Calu3 (cell line): Measurements from ENCODE around the gene ABHD2. TPM values are rescaled to one million over a fixed set of nuclear protein-coding genes. Genes with fewer than 3 reads are reported as not detected.

Source experiments
- BruUV-seq: library from RNA; stranded (reverse); fragments of 400-500 nt; replicated peaks from 2 replicates; lab custom pipeline; 2021; lab: Mats Ljungman, UMichigan
- CTCF ChIA-PET: fragments of 300-600 bp; sonication (Branson Sonifier 250); formaldehyde crosslinking; loops from one replicate; lab custom pipeline; 2022; ENCODE audit warnings: antibody characterized with exemption; lab: Charles Lee
- DNase-seq: peaks from one replicate; pipeline ENCODE4 v3.0.0; 2022
- H3K27ac Mint-ChIP-seq: one replicate; pipeline ENCODE4 v1.8.0; 2022; ENCODE audit warnings: mixed read lengths; ENCODE audit not compliant: unreplicated experiment
- H3K27me3 Mint-ChIP-seq: one replicate; pipeline ENCODE4 v1.8.0; 2022; ENCODE audit warnings: mixed read lengths; ENCODE audit not compliant: unreplicated experiment
- H3K36me3 Mint-ChIP-seq: one replicate; pipeline ENCODE4 v1.8.0; 2022; ENCODE audit warnings: mild to moderate bottlenecking, moderate library complexity, mixed read lengths; ENCODE audit not compliant: insufficient read depth, unreplicated experiment
- H3K4me1 Mint-ChIP-seq: one replicate; pipeline ENCODE4 v1.8.0; 2022; ENCODE audit warnings: mild to moderate bottlenecking, low read depth, mixed read lengths; ENCODE audit not compliant: unreplicated experiment
- H3K4me3 Mint-ChIP-seq: one replicate; pipeline ENCODE4 v1.8.0; 2022; ENCODE audit warnings: mild to moderate bottlenecking, low read depth, moderate library complexity, mixed read lengths; ENCODE audit not compliant: unreplicated experiment
- H3K9me3 Mint-ChIP-seq: one replicate; pipeline ENCODE4 v1.8.0; 2022; ENCODE audit warnings: low read depth, mixed read lengths; ENCODE audit not compliant: unreplicated experiment
- CTCF ChIP-seq: fragments of 200-600 bp; IDR thresholded peaks from one replicate; pipeline ENCODE4 v1.8.0; 2022; ENCODE audit warnings: antibody characterized with exemption; ENCODE audit not compliant: unreplicated experiment
- intact Hi-C: fragments of 100-400 bp; cut with micrococcal nuclease; formaldehyde crosslinking; loops from one replicate; pipeline ENCODE4 v1.10.0; 2022; ENCODE audit not compliant: unreplicated experiment
- total RNA-seq: library from RNA; stranded (reverse); gene quantifications from 2 replicates; pipeline ENCODE4 v1.2.3, GENCODE V29; 2022

Gene ABHD2
- total RNA-seq, 1 experiment from 2014 or later, result 353 TPM

- CTCF ChIA-PET, result no interaction called here
- H3K4me3 Mint-ChIP-seq, result no peak overlapping the region
- peaks cover 21% of the 10 kb centered on the region for H3K4me1 Mint-ChIP-seq
- no TSS peak for BruUV-seq
- TF ChIP-seq CTCF, result no peak
- no peak for DNase-seq
- intact Hi-C loops, result no loop called here
- H3K27me3 Mint-ChIP-seq, result no peaks in the 10 kb centered on the region
- H3K36me3 Mint-ChIP-seq, result peaks cover 9% of the 10 kb centered on the region
- H3K9me3 Mint-ChIP-seq, result peaks cover 9% of the 10 kb centered on the region
- H3K27ac Mint-ChIP-seq, result no peak overlapping the region
Measured at GRCh38 chr15:89075846-89076245, 12.4 kb upstream of the ABHD2 start.

- Mint-ChIP-seq H3K9me3 (peaks cover 9% of the 10 kb centered on the region), H3K4me1 (peaks cover 17% of the 10 kb centered on the region), H3K4me3 (no peak overlapping the region), H3K27ac (no peak overlapping the region), H3K27me3 (no peaks in the 10 kb centered on the region), H3K36me3 (no peaks in the 10 kb centered on the region)
- CTCF ChIA-PET, result interaction anchor here (0.7 kb wide), 1 partner anchor 9 kb away, joined by 3 read pairs; no protein-coding TSS in a partner anchor
- BruUV-seq, result no TSS peak
- no peak for DNase-seq
- intact Hi-C loops, result no loop called here
- no peak for TF ChIP-seq CTCF
Measured at GRCh38 chr15:89077750-89078149, 10.5 kb upstream of the ABHD2 start.

DNA sequence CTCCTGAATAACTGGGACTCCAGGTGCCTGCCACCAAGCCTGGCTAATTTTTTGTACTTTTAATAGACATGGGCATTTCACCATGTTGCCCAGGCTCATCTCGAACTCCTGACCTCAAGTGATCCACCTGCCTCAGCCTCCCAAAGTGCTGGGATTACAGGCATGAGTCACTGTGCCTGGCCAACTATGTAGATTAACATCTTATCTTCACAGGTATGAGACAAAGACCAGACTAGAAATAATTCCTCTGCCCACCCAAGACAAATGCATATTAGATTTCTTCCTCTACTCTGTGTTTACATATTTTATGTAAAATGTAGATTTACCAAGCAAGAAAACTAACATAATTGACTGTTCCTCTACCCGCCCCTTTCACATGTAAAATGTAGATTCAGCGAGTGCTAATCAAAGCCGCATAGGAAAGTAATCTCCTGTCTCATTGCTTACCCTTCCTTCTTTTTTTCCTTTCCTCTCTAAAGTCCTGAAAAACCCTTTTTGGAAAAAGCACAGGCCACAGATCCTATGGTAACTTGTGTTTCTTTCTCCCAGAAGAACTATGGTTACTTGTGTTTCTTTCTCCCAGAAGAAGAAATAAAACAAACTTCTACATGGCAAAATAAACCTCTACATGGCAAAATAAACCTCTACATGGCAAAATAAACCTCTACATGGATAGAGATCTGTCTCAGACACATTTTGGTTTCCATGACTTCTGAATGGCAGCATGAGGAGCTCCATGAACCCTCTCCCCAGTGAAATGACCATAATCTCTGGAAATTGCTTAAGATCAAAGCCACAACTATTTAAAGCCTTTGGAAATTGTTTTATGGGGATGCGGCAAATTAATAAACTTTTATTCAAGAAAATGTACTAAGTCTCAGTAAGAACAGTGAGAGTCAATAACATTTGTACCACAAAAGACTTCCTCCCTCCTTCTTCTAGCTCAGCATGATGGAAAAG, 9.1 kb upstream of the ABHD2 start:
- BruUV-seq, result no TSS peak
- CTCF ChIA-PET, result no interaction called here
- intact Hi-C loops, result no loop called here

DNA sequence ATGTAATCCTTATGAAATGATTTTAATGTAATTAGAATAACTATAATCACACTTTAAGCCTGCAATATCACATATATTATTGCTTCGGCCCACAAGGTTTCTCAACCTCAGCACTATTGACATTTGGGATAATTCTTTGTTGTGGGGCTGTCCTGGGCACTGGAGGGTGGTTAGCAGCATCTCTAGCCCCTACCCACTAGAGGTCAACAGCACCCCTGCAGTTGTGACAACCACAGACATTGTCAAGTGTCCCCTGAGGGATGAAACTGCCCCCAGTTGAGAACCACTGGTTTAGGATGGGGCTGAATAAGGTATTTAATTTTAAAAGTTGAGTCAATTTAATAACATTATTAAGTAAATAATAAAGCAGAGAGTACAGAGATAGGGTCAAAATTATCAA, 6.4 kb upstream of the ABHD2 start:
- Mint-ChIP-seq H3K36me3 (no peaks in the 10 kb centered on the region), H3K9me3 (peaks cover 5% of the 10 kb centered on the region), H3K27me3 (no peaks in the 10 kb centered on the region), H3K27ac (no peak overlapping the region), H3K4me3 (no peak overlapping the region), H3K4me1 (peaks cover 8% of the 10 kb centered on the region)
- DNase-seq, result no peak
- BruUV-seq, result no TSS peak
- no peak for TF ChIP-seq CTCF
- intact Hi-C loops, result no loop called here
- CTCF ChIA-PET, result no interaction called here

More for the DNA sequence above, 9.1 kb upstream of the ABHD2 start:
- Mint-ChIP-seq H3K27me3 (no peaks in the 10 kb centered on the region), H3K4me1 (peaks cover 17% of the 10 kb centered on the region), H3K4me3 (no peak overlapping the region), H3K36me3 (no peaks in the 10 kb centered on the region), H3K9me3 (peaks cover 9% of the 10 kb centered on the region), H3K27ac (no peak overlapping the region)
- TF ChIP-seq CTCF, result no peak
- no peak for DNase-seq
